Measurements from ENCODE around the gene ADAMTSL1.
"Not testable (repeated sequence)": the region's sequence is repeated elsewhere in the genome, so short reads cannot be mapped to it uniquely, and the experiment has no call there.

Gene ADAMTSL1

DNA sequence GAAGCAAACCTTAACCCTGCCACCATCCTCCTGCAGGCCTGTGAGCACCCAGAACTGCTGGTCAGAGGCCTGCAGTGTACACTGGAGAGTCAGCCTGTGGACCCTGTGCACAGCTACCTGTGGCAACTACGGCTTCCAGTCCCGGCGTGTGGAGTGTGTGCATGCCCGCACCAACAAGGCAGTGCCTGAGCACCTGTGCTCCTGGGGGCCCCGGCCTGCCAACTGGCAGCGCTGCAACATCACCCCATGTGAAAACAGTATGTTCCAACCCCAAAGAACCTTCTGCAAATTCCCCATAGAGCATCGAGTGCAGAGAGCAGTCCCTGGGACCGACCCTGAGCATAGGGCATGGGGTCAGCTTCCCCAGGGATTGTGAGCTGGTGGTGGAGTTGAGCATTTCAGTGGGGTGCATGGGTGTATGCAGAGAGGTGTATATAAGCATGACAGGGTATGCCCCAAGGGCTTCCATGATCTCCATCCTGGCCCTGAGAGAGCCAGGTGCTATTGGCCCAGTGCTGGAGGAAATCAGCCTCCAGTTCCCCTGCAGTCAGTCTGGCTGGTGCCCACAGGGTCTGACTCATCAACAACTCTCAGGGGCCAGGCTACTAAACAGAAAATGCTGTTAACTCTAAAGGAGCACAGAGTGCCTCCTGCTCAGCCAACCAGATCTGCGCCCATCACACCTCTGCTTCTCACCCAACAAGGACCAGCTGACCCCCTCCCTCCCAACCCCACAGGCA, 432.9 kb downstream of the ADAMTSL1 start:
- DNase-seq (ENCODE audit: low read depth in 2 of 2): no peak

DNA sequence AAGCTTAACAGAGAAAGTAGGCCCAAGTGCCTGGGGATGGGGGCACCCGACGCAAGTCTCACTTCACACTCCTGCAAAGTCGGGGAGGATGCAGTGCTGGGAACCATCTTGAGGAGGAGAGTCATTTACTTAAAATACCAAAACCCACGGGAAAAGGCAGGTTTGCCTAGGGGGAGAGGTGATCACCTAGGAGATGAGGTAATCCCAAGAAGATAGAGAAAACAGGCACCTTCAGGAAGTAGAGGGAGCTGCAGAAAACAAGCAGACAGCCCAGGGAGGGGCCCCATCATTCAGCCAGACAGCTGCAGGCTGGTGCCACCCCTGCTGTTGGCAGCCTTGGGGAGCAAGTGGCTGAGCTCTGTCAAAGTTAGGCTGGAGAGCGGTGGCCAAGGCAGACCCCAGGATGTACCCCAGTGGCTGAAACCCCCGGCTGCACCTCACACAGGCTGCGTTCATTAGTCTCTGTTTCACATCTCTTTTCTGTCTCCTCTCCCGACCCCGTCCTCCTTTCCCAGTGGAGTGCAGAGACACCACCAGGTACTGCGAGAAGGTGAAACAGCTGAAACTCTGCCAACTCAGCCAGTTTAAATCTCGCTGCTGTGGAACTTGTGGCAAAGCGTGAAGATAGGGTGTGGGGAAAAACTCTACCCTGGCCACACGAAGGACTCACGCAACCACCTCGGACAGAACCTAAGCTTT, 434.1 kb downstream of the ADAMTSL1 start:
- no peak for DNase-seq (ENCODE audit: low read depth in 2 of 2)

DNA sequence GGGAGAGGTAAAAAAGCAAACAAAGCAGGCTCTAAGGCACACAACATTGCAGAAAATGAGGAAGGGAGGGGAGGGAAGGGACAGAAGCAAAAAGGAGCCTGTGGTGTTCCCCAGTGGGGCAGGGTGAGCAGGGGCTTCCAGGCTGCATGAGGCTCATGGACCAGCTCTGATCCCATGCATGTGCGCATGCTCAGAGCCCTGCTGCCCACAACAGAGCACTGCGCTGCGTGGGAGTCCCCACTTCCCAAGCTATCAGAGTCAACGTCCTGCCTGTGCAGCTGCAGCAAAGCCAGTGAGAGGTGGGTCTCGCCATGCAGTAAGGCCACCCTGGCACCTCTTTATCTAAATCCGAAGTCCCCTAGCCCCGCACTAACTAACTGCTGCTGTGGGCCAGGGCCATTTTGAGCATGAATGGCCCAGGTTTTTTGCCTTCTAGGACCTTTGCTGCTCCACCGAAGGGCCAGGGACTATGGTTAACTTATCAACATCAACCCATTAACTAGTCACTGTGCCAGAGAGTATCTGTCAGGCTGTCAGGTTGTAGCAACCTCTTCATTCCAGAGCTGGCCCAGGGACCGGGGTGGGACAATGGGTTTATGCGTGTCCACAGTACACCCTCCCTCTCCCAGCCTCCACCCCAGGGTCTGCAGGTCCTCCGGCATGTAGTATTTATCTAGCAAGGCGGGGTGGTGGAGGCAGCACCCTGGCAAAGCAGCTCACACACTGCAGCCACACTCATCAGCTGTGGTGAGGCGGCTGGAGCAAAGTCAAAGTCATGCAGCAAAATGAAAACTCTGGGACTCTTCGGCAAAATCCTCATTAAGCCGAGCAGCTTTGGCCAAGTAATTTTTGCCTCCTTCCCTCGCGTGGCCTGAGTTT, 435.4 kb downstream of the ADAMTSL1 start:
- no peak for DNase-seq (ENCODE audit: low read depth in 2 of 2)

DNA sequence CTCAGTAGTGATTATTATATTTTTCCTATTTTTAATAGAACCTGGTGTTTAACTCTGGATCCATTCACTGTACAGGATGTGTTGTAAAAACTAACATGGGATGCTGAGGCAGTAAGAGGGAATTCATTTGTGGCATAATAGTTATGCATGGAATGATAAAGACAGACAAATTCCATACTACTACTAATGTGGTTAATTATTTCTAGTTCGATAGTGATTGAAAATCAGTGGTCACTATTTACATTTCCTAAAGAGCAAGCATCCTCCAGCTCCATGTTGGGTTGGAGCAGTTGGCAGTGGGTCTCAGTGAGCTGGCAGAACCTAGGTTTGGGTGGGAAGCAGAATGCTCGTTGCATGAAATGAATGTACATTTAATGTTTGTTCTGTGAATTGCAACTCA, 436.5 kb downstream of the ADAMTSL1 start:
- no peak for DNase-seq (ENCODE audit: low read depth in 2 of 2)

DNA sequence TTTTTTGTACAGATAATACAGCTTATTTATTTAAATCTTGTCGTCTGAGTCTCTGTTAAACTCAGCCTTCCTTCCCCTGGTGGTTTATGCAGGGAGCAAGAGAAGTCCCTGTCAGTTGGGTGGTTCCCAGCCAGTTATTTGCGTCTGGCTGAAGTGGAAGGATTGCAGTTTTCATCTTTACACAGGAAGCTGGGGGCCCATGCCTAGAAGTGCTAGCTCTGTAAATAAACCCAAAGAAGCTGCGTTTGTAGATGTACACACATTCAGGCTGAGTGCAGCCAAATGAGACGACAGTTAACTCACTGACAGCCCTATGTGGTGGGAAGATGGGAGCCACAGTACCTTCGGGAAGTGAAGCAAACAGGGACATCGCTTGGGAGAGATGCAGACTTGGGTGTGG, 437.0 kb downstream of the ADAMTSL1 start:
- no peak for DNase-seq (ENCODE audit: low read depth in 2 of 2)

DNA sequence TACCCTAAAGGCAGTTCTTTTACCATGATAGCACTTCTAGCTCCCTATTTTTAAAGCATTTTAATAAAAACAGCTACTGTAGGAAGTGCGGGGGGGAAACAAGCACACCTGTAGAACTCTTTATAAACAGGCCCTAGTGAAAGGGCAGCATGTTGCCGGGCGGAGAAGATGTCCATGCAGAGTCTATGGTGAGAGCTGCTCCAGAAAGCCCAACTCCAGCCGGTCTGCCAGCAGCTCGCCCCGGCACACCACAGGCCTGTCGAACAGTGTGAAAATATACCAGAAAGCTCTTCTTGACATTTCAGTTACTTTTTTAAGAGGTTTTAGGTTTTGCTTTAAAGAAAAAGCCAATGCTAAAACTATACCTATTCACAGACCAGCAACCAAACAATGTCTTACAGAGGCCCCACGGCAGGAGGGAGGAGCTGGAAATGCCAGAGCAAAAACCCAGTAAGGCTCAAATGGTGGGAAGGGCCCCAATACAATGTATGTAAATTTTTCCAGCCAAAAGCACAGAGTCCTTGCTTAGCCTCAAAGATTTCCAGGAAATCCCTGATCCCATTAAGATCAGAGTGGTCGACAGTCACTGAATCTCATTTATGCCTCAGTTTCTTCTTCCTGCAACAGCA, 437.9 kb downstream of the ADAMTSL1 start:
- DNase-seq (ENCODE audit: low read depth in 2 of 2): no peak

DNA sequence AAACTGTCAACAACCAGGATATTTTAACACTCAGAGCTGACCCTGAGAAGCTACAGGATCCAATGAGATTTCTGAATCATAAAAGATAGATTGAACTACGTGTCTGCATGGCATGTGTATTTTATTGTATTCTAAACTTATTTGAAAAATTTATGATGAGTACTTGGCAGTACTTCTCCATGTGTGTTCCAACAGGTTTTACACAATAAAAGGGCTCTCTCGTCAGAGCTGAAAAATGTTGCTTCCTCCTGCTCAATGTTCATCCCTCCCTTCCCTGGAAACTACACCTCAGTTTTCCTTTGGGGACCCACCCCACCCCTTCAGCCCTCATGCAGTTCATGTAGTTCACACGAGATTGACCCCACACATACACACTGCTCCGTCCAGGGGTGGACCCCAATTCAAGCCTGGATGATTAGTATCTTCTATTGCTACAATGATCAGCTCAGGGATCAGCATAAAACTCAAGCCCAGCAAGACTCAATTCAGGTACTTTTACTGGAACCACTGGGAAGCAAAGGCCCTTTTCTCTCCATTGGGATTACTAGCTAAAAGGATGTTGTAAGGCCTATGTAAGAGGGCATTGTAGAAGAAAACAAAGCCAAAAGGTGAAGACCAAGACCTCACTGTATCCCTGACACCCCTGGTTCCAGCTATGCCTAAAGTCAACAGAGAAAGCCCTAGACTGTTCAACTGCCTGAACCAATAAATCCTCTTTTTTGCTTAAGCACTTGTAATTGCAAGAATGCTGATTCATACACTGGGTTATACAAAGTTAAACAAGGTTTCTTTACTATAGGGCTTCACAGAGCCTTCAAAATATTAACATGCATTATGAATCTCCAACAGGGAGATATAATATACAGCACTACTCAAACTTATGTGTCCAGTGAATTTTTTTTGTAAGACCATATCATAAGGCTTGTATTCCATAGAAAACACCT, 446.5 kb downstream of the ADAMTSL1 start:
- DNase-seq (ENCODE audit: low read depth in 2 of 2): no peak

DNA sequence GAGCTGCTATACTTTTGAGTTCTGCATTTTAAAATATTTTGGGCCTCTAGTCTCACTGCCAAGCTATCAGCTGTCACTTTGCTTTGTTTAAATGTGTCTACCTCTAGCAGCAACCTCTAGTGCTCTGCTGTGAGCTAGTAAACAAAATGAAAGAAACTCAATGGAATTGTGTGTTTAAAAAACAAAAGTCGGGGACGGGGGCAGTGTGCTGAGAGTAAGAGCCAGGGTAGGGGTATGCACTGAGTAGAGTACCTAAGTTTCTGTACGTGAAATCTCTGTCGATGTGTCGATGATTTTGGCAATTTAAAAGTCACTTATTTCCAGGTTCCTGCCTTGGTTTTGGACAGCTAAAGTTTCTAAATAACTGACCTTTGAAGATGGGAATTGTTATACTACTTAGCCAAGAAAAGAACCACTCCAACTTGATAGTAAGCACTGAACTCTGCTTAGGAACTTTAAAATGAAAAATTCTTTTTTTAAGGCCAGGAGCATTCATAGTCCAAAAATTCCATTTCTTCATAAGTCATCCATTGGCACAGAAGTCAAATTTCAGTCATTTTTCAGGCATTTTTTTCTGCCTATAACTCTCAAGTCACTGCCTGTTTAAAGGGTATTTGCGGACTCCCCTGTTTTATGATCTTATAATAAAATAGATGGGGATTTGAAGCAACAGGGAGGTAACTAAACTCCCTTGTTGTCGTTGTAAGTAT, 447.6 kb downstream of the ADAMTSL1 start:
- DNase-seq (ENCODE audit: low read depth in 2 of 2): no peak

DNA sequence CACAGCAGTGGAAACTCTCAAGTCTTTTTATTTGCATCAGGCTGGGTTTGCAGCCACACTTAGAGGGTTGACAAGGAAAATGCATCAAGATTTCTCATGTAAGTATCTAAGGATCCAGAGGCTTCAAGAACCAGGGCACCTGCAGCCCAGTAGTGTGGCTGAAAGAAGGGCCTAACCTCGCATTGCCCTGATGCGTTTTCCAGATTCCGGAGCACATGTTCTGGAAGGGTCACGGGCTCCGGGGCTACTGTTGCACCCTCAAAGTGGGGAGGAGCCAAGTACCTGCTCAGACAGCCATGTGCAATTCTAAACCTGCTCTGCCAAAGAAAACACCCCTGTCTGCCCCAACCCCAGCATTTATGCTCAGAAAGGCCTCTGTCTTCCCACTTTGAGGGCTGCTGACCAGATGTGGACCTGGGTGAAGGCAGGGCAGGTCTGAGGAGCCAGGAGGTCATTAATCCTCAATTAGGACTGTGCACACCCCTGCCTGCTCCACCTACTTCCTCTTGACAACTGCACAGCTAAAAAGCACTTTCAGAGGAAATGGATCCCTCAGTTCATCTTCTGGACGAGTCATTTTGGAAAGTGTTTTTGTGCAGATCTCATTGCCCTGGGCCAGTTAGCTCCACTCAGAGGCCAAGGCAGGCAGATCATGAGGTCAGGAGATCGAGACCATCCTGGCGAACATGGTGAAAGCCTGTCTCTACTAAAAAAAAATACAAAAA, 448.4 kb downstream of the ADAMTSL1 start:
- no peak for DNase-seq (ENCODE audit: low read depth in 2 of 2)

DNA sequence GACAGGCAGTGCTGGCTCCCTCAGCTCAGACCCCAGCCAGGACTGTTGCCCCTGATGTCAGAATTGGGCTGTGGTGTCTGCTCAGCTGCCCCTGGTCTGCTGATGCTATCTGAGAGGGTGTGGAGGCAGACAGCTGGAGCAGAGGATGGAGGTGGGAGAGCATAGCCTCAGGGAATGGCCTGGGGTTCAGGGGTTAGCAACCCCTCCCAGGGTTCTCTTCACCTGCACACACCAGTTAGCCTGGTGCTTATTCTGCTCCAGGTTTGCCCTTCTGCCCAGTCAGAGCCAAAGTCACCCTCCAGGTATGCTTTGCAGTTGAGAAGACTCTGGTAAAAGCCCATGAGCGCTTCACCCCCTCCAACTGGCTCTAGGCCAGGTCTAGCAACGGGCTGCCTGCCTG, 449.2 kb downstream of the ADAMTSL1 start:
- DNase-seq (ENCODE audit: low read depth in 2 of 2): no peak

DNA sequence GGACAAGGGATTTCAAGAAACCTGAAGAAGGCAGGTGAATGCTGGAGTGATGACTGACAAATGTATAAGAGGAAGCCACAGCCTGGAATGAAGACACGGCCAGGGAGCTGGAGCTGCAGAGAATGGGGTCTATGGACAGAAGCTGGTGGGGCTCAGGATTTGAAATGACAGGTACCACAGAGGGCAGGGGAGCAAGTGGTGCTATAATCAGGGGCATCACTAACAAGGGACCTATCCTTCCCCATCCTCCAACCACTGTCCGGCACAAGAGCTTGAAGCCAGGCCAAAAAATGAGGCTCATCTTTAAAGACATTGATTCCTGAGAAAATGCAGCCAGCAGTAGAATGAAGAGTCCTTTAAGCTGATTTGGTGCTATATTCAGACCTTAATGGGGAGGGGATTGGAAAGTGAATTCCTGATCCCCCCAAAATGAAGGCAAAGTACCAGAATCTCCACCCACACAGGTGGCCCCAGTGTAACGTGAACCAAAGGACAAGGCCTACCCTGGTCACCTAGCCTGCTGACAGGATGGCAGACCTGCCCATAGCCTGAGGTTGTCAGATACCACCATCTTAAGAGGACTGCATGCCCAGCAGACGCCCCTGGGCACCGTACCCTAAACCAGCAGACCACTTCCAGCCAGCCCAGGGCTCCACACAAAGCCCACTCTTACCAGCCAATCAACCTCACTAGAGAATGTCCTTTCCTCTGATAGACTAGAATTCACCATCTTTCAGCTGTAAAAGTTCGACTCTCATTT, 449.9 kb downstream of the ADAMTSL1 start:
- DNase-seq (ENCODE audit: low read depth in 2 of 2): no peak

DNA sequence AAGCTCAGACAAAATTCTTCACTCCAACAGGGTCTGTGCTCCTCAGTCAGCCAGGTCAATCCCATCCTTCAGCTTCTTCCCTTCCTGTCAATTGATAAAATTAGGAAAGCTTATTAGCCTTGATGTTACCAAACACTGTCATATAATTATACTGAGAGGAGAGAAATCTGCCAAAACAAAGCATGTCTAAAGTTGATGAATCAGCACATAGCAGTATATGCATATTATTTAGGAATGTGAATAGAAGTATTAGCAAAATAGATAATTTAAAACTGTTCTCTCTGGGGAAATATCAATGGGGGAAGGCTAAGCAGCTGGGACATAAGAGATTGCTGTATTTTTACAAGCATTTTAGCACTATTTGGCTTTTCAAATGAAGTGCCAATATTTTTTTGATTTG, 451.9 kb downstream of the ADAMTSL1 start:
- DNase-seq (ENCODE audit: low read depth in 2 of 2): no peak

DNA sequence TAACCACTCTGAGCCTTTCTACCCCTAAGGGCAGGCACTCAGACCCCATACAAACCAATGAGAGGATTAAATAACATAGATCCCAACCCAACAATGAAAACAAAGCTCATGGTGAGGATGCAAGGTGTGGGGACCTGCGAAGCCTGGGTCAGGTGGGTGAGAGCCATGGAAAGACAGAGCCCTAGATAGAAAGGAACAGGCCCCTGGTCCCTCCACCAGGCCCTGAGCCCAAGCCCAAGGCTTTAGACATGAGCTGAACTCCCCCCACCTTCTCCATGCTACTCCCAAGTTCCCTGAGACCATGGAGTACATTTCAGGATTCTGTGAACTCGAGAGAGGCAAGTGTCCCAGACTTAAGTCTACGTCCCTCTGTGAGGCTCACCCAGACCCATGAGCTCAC, 452.6 kb downstream of the ADAMTSL1 start:
- DNase-seq (ENCODE audit: low read depth in 2 of 2): no peak

DNA sequence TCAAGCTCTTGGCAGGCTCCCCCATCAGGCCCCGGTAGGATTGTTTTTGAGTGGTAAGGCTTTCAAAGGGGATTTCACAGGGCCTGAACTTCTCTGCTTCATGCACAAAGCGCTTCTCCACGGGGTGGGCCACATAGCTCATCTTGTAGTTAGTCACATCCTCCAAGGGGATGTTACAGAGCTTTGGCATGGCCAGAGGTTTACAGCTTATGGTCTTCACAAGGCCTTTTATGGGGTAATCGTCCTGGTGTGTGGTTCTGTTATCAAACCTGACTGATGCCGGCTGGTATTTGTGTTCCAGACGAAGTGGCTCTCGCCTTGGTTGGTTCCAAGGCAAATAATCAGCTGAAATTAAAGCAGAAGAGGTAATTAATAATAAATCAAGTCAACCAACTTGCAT, 454.8 kb downstream of the ADAMTSL1 start:
- no peak for DNase-seq (ENCODE audit: low read depth in 2 of 2)

DNA sequence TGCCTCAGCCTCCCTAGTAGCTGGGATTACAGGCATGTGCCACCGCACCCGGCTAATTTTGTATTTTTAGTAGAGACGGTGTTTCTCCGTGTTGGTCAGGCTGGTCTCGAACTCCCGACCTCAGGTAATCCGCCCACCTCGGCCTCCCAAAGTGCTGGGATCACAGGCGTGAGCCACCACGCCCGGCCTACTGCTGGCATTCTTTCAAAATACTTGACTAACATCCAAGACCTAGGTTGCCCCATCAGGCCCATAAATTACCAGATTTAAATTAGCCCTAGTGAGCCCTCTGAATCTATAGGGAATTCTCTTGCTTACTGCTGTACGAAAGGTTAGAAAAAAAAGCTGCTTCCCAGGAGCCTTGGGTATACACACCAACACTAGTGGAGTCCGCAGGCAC, 456.7 kb downstream of the ADAMTSL1 start:
- DNase-seq (ENCODE audit: low read depth in 2 of 2): not testable (repeated sequence)

DNA sequence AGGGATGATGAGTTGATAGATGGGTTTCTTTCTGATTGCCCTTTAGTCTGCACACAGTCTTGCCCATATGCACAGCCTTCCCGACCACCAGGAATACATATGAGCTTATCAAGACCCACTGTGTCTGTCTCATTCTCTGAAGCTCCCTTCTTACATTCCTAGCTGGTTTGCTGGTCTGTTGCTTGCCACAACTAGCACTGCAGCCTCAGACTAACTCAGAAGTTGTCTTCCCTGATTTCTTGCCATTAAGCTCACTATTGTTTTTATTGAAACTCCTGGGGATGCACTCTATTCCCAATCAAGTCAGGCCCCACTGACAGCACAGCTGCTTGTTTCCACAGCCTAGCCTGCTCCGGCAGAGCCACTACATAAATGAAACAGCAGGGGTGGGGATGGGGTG, 461.6 kb downstream of the ADAMTSL1 start:
- DNase-seq (ENCODE audit: low read depth in 2 of 2): no peak

DNA sequence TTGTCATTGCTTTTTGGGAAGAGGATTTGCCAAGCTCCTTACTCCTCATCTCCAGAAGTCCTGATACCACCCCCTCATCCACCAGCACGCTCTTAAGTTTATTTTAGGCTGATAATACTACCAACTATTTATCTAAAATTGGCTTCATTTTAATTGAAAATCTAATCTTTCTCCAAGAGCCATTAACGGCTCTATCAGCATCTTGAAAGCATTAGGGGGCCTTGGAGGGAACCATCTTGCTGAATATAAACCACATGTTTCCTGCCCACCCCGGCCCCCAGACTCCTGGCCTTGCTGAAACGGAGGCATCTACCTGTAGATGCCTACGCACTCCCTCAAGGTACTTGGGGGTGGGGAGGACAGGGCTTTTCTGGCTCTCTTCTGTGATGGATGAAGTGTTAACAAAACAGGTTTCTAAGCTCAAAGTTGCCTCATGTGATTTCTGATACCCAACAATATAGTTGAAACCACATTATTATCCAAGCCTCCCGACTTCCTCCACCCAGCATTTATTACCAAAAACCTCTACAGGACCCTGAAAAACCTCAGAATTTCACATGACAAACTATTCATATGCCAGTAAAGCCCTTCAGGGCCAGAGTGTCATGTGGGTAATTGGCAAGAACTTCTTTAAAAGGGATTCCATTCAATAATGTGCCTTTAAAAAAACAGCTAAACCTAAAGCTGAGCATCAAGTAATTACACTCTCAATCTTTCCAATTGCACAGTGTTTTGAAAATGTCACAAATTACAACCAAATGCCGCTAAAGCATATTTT, 462.3 kb downstream of the ADAMTSL1 start:
- no peak for DNase-seq (ENCODE audit: low read depth in 2 of 2)

DNA sequence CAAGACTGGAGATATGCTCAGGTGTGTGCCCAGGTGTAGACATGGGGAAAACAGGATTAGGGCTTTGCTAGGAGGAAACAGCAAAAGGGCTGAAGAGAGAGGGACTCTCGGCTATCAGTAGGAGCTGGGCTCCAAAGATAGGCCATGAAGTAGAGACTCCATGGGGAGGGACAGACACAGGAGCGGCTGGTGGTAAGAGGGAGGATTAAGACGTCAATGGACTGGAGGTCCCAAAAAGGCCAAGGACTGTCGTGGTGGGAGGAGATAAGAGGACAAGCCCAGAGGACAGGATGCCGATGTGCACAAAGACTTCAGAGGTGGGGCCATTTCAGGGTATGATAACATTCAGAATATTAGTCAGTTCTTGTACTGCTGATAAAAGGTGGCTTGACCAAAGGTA, 466.0 kb downstream of the ADAMTSL1 start:
- no peak for DNase-seq (ENCODE audit: low read depth in 2 of 2)

Measured in stimulated activated CD8-positive, alpha-beta memory T cell treated with anti-CD3 and anti-CD28 coated beads, Interleukin-7, amount 100 ng/mL, for 1 hour (primary cell).